Heart left ventricle (tissue), 13 donors: ENCODE results near the gene BICD1.

ENCODE experiments used
- POLR2A ChIP-seq, 2 donors: fragments of 450-650 bp; IDR thresholded peaks; one replicate each; pipeline ENCODE4 v1.6.1; 2017; ENCODE audit warnings: antibody characterized with exemption in 2 of 2, mild to moderate bottlenecking in 2 of 2, moderate library complexity in 2 of 2
- TF ChIP-seq, protein P1 (sequence below), 12 donors: fragments of 200-600 bp; sonication (generic) in 4 of 12; IDR thresholded peaks; one replicate each; pipeline versions ENCODE4 v1.5.0 to v1.8.0; 2018 to 2022; ENCODE audit warnings: antibody characterized with exemption in 12 of 12, mild to moderate bottlenecking in 5 of 12
- donor health status: ischemic (EF 13 %, LVEDD 7.1; RV severe dilation, severe dysfunction).
- donor health status: DM: no; HTN: yes; CAD: no.
- donor health status: DM: no; HTN: no; CAD: no.
- donor health status: ischemic (EF 25% LVEDD 6.9; RV normal size, moderate dysfunction).
- donor health status: ischemic (EF 25% LVEDD 5.7; RV mildly dilated, moderate dysfunction).
- donor health status: ischemic (EF 35%, LVEDD 5.7; RV mildly dilated, moderate dysfunction).
- donor health status: nonischemic (EF 11% LVEDD 7.7; RV severe dilation, severe dysfunction).
- donor health status: DM: yes; HTN: yes; CAD: no.
- donor health status: PGD.
- donor health status: ischemic (EF 29% LVEDD 5.4; RV normal size, mild dysfunction).
- donor health status: nonischemic (EF 23%, LVEDD 6.1; RV moderate dilation, normal function).

- TF ChIP-seq, protein P1, sequence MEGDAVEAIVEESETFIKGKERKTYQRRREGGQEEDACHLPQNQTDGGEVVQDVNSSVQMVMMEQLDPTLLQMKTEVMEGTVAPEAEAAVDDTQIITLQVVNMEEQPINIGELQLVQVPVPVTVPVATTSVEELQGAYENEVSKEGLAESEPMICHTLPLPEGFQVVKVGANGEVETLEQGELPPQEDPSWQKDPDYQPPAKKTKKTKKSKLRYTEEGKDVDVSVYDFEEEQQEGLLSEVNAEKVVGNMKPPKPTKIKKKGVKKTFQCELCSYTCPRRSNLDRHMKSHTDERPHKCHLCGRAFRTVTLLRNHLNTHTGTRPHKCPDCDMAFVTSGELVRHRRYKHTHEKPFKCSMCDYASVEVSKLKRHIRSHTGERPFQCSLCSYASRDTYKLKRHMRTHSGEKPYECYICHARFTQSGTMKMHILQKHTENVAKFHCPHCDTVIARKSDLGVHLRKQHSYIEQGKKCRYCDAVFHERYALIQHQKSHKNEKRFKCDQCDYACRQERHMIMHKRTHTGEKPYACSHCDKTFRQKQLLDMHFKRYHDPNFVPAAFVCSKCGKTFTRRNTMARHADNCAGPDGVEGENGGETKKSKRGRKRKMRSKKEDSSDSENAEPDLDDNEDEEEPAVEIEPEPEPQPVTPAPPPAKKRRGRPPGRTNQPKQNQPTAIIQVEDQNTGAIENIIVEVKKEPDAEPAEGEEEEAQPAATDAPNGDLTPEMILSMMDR (IDR thresholded peaks at IDR 0.05): peak in 10 of 12 donors; percentile 13 to 75 (median 49)
- TF ChIP-seq POLR2A (IDR thresholded peaks at IDR 0.05): peak in 1 of 2 donors; percentile 88
These were observed at the start of gene BICD1 for GRCh38 chr12:32106517-32107358.
